HG02973 (cell line): Measurements from ENCODE around the gene NR1D1.
A peak's percentile ranks its signal among the peaks of the same experiment; 100 is the strongest.

Experiments used
- ATAC-seq: cut with Tn5 transposase; IDR thresholded peaks from one replicate; pipeline ENCODE4 v1.9.1; 2021; ENCODE audit warnings: moderate library complexity; ENCODE audit not compliant: unreplicated experiment

Gene NR1D1

DNA sequence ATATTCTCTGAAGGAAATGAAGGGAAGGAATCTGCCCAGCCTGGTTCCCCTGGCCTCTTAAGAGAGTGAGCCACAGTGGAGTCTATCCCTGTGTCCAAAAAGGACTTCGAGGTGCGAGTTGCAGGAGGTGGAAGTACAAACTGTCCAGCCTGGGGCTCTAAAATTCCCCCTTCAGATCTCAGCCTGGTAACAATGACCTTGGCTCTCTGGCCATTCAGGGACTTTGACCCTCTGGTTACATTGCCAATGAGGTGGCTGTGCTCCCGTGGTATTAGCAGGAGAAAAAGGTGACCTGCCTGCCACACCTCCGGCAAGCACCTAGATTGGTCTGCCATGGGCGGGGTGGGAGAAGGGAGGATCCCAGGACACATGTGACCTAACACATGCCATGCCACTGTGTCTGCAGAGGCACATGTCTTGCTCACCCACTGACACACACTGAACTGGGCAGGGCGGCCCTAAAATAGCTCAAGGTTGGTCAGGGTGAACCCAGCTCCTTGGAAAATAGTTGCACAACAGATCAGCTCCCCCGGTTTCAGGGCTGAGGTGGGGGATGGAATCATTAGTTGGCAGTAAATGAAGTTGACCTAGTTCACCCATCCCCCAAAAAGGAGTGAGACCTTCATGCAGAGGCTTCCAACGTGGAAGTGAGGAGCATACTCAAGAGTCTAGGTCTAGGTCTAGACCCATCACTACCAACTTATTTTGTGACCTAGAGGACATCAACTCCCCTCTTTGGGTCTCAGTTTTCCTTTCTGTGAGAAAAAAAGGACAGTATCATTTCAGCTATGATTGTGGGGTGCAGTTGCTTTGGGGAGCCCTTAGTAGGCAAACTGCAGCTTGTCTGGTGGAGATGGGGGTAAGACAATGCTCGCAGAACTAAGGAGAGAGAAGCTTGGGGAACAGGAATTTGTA, 2.2 kb downstream of the NR1D1 start:
- ATAC-seq, result no peak

GRCh38 chr17:40097087-40097486, 3.3 kb downstream of the NR1D1 start:
- ATAC-seq, result no peak

GRCh38 chr17:40095944-40096791, 4.2 kb downstream of the NR1D1 start:
- peak; percentile 38 for ATAC-seq

- ATAC-seq, result no peak
Measured at GRCh38 chr17:40095351-40095943, 4.9 kb downstream of the NR1D1 start.

DNA sequence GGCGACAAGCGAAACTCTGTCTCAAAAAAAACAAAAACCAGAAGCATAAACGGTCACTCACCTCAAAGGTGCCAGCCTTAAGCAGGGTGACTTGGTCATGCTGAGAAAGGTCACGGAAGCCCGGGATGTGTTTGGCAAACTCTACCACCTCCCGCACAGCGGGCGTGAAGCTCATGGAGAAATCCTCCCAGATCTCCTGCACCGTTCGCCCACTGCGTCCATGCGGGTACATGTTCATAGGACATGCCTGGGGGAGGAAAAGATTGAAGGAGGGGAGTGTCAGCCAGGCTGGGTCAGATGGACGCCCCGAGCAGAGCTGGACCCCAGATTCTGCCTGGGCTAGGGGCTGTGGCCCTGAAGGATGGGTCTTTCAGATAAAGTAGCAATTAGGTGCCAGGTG, 5.5 kb downstream of the NR1D1 start:
- no peak for ATAC-seq

GRCh38 chr17:40093580-40094201, 6.7 kb downstream of the NR1D1 start:
- no peak for ATAC-seq

DNA sequence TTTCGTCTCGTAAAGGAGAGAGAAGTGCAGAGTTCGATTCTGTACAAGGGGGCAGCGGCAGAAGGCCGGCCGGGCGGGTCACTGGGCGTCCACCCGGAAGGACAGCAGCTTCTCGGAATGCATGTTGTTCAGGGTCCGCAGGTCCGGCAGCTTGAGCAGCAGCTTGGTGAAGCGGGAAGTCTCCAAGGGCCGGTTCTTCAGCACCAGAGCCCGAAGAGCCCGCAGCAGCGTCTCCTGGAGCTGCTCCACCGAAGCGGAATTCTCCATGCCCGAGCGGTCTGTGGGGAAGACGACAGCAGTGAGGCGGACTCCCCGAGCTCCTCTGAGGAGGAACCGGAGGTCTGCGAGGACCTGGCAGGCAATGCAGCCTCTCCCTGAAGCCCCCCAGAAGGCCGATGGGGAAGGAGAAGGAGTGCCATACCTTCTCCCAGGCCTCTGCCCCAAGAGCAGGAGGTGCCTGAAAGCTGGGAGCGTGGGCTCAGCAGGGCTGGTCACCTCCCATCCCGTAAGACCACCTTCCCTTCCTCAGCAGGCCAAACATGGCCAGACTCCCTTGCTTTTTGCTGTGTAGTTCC, 7.3 kb downstream of the NR1D1 start:
- no peak for ATAC-seq

- ATAC-seq, result no peak
Measured at GRCh38 chr17:40092581-40092980, 7.8 kb downstream of the NR1D1 start.

GRCh38 chr17:40091691-40092397, 8.5 kb downstream of the NR1D1 start:
- ATAC-seq, result no peak

DNA sequence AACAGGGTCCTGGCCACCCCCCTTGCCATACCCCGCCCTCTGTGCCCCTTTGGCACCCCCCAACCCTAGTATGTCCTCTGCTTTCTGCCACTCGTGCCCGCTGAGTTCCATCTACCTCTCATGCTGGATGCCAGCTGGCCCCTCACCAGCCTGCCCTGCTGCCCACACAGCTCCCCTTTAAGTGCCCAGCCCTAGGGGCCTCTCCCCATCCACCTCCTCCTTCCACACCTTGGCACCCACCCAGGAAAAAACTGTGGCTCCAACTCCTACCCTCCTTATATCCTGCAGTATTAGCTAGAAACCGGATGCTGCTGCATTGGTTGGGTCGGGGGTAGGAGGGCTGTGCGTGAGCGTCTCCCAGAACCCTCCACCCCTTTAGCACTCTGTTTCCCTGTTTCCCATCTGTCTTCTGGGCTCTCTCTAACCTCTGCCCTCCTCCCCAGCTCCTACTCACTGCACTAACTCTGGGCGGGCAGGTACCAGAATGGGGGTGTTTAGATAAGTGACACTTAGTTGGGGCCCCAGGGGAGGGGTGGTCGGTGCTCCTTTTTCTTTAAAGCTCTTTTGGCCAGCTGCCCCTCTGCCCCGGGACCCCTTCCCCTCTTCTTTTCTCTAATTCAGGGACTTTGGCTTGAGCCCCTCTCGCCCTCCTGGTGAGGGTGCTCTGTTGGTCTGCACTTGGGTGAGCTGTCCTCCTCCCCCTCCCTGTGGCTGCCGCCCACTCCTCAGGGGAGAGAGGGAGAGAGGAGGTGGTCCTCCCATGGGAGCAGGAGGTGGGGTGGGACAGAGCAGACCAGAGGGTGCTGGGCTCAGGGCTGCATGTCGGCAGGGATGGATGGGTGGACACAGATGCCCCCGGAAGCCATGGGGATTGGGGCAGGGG, 9.9 kb downstream of the NR1D1 start:
- no peak for ATAC-seq

DNA sequence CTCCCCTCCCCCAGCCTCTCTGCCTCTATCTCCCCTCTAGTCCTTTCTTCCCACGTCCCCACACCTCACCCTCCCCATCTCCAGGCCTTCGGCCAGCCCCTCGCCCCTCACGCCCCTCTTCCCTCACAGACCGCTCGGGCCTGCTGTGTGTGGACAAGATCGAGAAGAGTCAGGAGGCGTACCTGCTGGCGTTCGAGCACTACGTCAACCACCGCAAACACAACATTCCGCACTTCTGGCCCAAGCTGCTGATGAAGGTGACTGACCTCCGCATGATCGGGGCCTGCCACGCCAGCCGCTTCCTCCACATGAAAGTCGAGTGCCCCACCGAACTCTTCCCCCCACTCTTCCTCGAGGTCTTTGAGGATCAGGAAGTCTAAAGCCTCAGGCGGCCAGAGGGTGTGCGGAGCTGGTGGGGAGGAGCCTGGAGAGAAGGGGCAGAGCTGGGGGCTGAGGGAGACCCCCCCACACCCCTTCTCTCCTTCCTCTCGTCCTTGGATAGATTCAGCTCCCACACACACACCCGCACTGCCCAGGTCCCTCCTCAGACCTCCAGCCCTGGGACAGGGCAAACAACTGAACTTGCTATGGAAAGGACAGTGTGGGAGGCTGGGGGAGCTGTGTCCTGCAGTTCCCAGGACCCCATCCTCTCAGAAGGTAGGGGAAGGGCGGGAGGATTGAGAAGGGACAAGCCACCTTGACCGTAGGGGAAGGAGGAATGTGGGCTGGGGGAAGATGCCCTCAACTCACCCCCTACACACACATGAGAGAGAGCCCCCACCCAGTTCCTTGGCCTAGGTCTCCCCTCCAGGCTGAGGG, 11.1 kb downstream of the NR1D1 start:
- no peak for ATAC-seq

DNA sequence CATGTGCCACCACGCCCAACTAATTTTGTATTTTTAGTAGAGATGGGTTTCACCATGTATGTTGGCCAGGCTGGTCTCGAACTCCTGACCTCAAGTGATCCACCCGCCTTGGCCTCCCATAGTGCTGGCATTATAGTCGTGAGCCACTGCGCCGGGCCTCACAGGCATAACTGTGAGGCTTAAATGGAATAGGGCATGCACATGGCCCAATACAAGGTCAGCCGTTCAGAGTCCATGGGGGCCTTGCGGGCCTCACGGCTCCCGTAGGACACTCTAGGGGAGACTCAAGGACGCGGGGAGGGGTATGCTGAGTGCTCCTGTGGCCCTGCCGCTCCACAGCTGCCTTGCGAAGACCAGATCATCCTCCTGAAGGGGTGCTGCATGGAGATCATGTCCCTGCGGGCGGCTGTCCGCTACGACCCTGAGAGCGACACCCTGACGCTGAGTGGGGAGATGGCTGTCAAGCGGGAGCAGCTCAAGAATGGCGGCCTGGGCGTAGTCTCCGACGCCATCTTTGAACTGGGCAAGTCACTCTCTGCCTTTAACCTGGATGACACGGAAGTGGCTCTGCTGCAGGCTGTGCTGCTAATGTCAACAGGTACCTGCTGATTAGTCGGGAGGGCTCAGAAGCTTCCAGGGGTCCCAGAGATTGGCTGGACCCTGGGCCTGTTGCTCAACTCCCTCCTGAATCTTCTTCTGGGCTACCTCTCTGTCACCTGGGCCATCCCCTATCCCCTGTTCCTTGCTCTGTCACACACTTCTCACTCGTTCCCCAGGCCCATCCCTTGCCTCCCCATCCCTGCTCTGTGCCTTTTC, 12.3 kb downstream of the NR1D1 start:
- ATAC-seq, result no peak

DNA sequence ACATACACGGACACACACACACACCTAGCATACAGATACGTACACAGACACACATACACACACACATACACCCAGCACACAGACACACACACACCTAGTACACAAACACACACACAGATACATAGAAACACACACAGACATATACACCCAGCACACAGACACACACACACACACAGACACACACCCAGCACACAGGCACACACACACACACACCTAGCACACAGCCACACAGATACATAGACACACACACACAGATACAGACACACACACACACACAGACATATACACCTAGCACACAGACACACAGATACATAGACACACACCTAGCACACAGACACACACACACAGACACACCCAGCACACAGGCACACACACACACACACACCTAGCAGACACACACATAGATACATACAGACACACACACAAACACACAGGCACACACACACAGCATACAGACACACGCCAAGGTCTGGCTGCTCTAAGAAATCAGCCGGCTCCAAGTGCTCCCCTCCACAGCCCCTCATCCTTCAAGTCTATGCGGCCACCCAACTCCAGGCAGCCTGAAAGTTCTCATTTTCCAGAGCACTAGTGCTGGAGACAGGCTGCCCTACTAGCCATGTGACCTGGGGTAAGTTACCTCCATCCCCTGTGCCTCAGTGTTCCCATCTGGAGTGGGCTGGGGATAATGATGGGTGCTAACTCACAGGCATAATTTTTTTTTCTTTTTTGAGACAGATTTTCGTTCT, 13.2 kb downstream of the NR1D1 start:
- ATAC-seq, result no peak

- ATAC-seq, result no peak
Measured at GRCh38 chr17:40086150-40087044, 14.0 kb downstream of the NR1D1 start.

DNA sequence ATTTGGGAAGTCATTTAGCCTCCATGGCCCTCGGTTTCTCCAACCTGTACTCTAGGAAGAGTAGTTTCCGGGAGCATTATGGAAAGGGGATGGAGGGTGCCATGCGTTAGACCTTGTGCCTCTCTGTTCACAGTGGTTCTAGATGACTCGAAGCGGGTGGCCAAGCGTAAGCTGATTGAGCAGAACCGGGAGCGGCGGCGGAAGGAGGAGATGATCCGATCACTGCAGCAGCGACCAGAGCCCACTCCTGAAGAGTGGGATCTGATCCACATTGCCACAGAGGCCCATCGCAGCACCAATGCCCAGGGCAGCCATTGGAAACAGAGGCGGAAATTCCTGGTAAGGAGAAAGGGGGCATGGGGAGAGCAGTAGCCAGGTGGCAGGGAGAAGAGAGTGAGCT, 15.9 kb downstream of the NR1D1 start:
- ATAC-seq, result no peak

GRCh38 chr17:40079545-40079944, 20.8 kb downstream of the NR1D1 start:
- ATAC-seq, result no peak
